Colonic mucosa (tissue), 4 donors: ENCODE data around the gene ORC5. TPM values are rescaled to one million over a fixed set of nuclear protein-coding genes. Genes with fewer than 3 reads are reported as not detected.

Experiments
- DNase-seq: peaks from one replicate; pipeline ENCODE4 v3.0.0-alpha.2; 2020
- H3K27ac ChIP-seq: fragments of 200-600 bp; one replicate; pipeline ENCODE4 v1.8.0; 2021
- H3K27me3 ChIP-seq: fragments of 200-600 bp; one replicate; pipeline ENCODE4 v1.8.0; 2021
- H3K36me3 ChIP-seq: fragments of 200-600 bp; one replicate; pipeline ENCODE4 v1.8.0; 2021
- H3K4me1 ChIP-seq: fragments of 200-600 bp; one replicate; pipeline ENCODE4 v1.8.0; 2021; ENCODE audit warnings: mild to moderate bottlenecking
- H3K4me3 ChIP-seq: fragments of 200-600 bp; one replicate; pipeline ENCODE4 v1.8.0; 2021
- H3K9ac ChIP-seq, 2 donors: one replicate each; pipeline ENCODE4 v1.7.0; 2013; ENCODE audit warnings: control low read depth in 2 of 2, low read depth in 2 of 2, low read length in 2 of 2
- H3K9me3 ChIP-seq: fragments of 200-600 bp; one replicate; pipeline ENCODE4 v1.8.0; 2021
- CTCF ChIP-seq: fragments of 200-600 bp; IDR thresholded peaks from one replicate; pipeline ENCODE4 v1.8.0; 2022; ENCODE audit warnings: antibody characterized with exemption, mild to moderate bottlenecking
- intact Hi-C: fragments of 100-400 bp; cut with DNase I; formaldehyde crosslinking; loops from one replicate; pipeline ENCODE4 v1.14.1; 2022
- total RNA-seq, 2 donors: library from RNA; stranded (reverse); fragmentation: NEBNext Ultra II Directional in 1 of 2; extraction: Animal tissue kit (Norgen Biotek cat#: 25700) in 1 of 2; gene quantifications; one replicate each; pipeline ENCODE4 v1.2.1, GENCODE V29; 2021
- donor health status: healthy.
- donor health status: DM: no; HTN: no; CAD: no.
- donor health status: DM: no; HTN: no; CAD: no.

ORC5 gene
- total RNA-seq, 2 donors from 2014 or later = 13.9 to 18.9 TPM

- DNase-seq = no peak
- intact Hi-C loops = no loop called here
- Histone ChIP-seq H3K4me1 (no peaks in the 10 kb centered on the region), H3K9me3 (no peaks in the 10 kb centered on the region), H3K27ac (no peak overlapping the region), H3K9ac (no peak overlapping the region), H3K36me3 (no peaks in the 10 kb centered on the region), H3K27me3 (no peaks in the 10 kb centered on the region), H3K4me3 (no peak overlapping the region)
- TF ChIP-seq CTCF = no peak
Measured at GRCh38 chr7:104137971-104138370, 69.8 kb downstream of the ORC5 start.

GRCh38 chr7:104137511-104137910, 70.3 kb downstream of the ORC5 start:
- Histone ChIP-seq H3K9me3 (no peaks in the 10 kb centered on the region), H3K27me3 (no peaks in the 10 kb centered on the region), H3K9ac (no peak overlapping the region), H3K36me3 (no peaks in the 10 kb centered on the region), H3K27ac (no peak overlapping the region), H3K4me1 (no peaks in the 10 kb centered on the region), H3K4me3 (no peak overlapping the region)
- no peak for TF ChIP-seq CTCF
- DNase-seq = no peak
- intact Hi-C loops = no loop called here

- intact Hi-C loops = no loop called here
- H3K4me3 ChIP-seq = no peak overlapping the region
- H3K9ac ChIP-seq = no peak overlapping the region
- TF ChIP-seq CTCF = no peak
- no peaks in the 10 kb centered on the region for H3K27me3 ChIP-seq
- no peak overlapping the region for H3K27ac ChIP-seq
- no peaks in the 10 kb centered on the region for H3K36me3 ChIP-seq
- no peaks in the 10 kb centered on the region for H3K9me3 ChIP-seq
- no peak for DNase-seq
- H3K4me1 ChIP-seq = no peaks in the 10 kb centered on the region
Measured at GRCh38 chr7:104136981-104137380, 70.8 kb downstream of the ORC5 start.

GRCh38 chr7:104136561-104136960, 71.3 kb downstream of the ORC5 start:
- no peak for DNase-seq
- Histone ChIP-seq H3K9me3 (no peaks in the 10 kb centered on the region), H3K27ac (no peak overlapping the region), H3K4me1 (no peaks in the 10 kb centered on the region), H3K27me3 (no peaks in the 10 kb centered on the region), H3K4me3 (no peak overlapping the region), H3K9ac (no peak overlapping the region), H3K36me3 (no peaks in the 10 kb centered on the region)
- no peak for TF ChIP-seq CTCF
- intact Hi-C loops = no loop called here

GRCh38 chr7:104135760-104136558, 71.9 kb downstream of the ORC5 start:
- Histone ChIP-seq H3K27ac (no peak overlapping the region), H3K4me1 (no peaks in the 10 kb centered on the region), H3K4me3 (no peak overlapping the region), H3K36me3 (no peaks in the 10 kb centered on the region), H3K9ac (no peak overlapping the region), H3K27me3 (no peaks in the 10 kb centered on the region), H3K9me3 (no peaks in the 10 kb centered on the region)
- TF ChIP-seq CTCF = no peak
- no peak for DNase-seq
- intact Hi-C loops = no loop called here
